NB4 (cell line): Measurements from ENCODE around the gene CCL7.
A peak's percentile ranks its signal among the peaks of the same experiment; 100 is the strongest.

ENCODE experiments used
- DNase-seq: peaks from one replicate; pipeline ENCODE4 v3.0.0; 2010; ENCODE audit warnings: low read depth
- H3K4me3 ChIP-seq: one replicate; pipeline ENCODE4 v1.5.1; 2011; ENCODE audit warnings: mild to moderate bottlenecking, low read depth, low read length, moderate library complexity
- MYC ChIP-seq: IDR thresholded peaks from 2 replicates; pipeline ENCODE4 v1.6.1; 2011; ENCODE audit warnings: low read depth, low read length
- POLR2A ChIP-seq: IDR thresholded peaks from 2 replicates; pipeline ENCODE4 v1.6.1; 2011; ENCODE audit warnings: mild to moderate bottlenecking; ENCODE audit not compliant: insufficient read length; ENCODE audit errors: extremely low read depth
- TF ChIP-seq, protein P1 (sequence below): IDR thresholded peaks from one replicate; pipeline ENCODE4 v1.5.1; 2012; ENCODE audit warnings: low read depth, low read length
- TF ChIP-seq, protein P2 (sequence below): IDR thresholded peaks from 2 replicates; pipeline ENCODE4 v1.6.1; 2011; ENCODE audit warnings: low read depth, low read length

CCL7 gene

DNA sequence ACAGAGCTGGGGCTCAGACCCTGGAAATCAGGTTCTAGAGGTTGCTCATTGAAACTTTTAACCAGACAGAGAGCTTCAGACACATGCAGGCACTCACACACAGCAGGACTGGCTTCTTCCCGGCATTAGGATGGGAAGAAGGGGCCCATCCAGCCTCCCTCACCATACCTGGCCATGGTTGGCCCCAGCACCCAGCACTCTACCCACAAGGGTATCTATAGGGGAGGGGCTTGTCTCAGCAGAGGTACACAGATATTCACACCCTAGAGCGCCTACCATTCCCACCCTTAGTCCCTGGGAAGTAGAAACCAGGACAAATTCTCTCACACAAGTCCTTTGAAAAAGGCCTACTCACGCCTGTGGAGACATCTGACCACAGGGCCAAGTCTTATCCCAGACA, 35.4 kb upstream of the CCL7 start:
- TF ChIP-seq, protein P1, sequence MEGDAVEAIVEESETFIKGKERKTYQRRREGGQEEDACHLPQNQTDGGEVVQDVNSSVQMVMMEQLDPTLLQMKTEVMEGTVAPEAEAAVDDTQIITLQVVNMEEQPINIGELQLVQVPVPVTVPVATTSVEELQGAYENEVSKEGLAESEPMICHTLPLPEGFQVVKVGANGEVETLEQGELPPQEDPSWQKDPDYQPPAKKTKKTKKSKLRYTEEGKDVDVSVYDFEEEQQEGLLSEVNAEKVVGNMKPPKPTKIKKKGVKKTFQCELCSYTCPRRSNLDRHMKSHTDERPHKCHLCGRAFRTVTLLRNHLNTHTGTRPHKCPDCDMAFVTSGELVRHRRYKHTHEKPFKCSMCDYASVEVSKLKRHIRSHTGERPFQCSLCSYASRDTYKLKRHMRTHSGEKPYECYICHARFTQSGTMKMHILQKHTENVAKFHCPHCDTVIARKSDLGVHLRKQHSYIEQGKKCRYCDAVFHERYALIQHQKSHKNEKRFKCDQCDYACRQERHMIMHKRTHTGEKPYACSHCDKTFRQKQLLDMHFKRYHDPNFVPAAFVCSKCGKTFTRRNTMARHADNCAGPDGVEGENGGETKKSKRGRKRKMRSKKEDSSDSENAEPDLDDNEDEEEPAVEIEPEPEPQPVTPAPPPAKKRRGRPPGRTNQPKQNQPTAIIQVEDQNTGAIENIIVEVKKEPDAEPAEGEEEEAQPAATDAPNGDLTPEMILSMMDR = no peak
- TF ChIP-seq, protein P2, sequence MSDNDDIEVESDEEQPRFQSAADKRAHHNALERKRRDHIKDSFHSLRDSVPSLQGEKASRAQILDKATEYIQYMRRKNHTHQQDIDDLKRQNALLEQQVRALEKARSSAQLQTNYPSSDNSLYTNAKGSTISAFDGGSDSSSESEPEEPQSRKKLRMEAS = no peak
- no peak for TF ChIP-seq MYC
- no peak for TF ChIP-seq POLR2A
- no peak for DNase-seq
- no peak overlapping the region for H3K4me3 ChIP-seq

DNA sequence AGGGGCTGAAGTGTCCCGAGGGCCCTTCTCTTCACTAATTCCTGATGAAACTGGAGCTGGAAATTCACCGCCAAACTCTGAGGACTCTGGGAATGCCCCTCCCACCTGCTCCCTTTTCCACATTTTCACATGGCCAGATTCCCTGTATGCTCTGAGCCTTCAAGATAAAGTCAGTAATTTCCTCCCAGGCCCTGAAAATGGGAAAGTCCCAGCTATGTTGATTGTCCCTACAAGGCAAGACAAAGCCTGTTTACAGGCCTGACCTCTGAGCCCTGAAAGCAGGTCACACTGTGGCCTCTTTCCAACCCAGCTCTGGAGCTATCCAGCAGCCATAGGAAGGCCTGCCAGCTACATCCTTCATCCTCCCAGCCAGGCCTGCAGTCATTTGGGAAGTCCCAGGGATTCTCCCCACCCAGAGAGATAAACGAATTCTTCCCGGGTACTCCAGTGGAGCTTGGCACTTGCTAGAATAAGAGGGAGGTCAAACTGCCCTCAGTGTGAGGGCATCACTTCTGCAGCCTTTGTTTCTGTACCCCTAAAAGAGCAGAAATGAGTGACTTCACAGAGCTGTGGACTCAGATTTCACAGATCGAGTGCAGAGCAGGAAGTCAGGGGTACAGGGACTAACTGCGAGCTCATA, 34.5 kb upstream of the CCL7 start:
- H3K4me3 ChIP-seq = no peak overlapping the region
- peak; percentile 29 for DNase-seq
- TF ChIP-seq, protein P1 = no peak
- TF ChIP-seq POLR2A (no peak), MYC (no peak)
- TF ChIP-seq, protein P2 = no peak

DNA sequence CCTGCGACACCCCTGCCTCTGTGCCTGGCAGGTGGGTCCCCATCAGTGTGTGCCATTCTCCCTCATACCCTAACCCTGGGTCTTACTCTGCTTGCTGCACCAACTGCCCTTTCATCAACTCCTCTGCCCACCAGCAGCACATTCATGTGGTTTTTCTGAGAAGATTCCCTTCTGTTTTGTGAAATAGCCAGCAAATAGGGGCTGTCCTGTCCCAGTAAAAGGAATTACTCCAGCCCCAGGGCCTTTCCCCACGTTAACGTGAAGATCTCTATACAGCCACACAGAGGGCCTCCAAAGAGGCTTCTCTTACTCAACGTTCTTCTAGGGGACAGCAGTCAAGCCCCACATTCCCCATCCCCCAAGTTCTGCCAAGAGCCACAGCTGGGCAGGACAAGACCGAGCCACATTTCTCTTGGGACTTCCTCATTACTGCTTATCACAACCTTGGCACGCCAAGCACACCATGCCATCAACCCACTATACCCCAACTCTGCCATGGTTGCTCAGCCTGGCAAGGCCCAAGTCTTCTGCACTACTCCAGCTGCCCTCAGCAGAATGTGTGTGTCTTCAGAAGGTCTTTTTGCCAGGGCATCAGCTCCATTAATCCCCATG, 33.6 kb upstream of the CCL7 start:
- H3K4me3 ChIP-seq = no peak overlapping the region
- DNase-seq = peak; percentile 94
- TF ChIP-seq MYC = no peak
- no peak for TF ChIP-seq POLR2A
- TF ChIP-seq, protein P2 = no peak
- TF ChIP-seq, protein P1 = no peak

DNA sequence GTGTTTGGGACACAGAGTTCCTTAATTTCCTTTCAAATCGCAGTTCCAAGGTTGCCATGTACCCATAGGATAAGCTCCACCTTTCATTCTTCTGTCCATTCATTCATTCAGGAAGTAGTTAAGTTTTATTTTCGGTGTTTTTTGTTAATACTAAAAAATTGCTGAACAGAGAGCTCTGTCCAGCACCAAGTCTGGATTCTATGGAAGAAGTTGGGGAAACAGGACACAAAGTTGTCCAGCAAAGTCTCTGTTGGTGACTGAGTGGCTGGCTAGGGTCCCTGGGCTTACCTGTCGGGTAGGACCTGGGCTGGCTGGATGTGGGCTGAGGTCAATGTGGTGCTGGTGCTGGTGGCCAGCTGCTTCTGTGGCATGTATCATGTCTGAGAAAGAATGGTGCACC, 32.6 kb upstream of the CCL7 start:
- H3K4me3 ChIP-seq = no peak overlapping the region
- no peak for DNase-seq
- TF ChIP-seq, protein P1 = no peak
- TF ChIP-seq POLR2A = no peak
- no peak for TF ChIP-seq MYC
- TF ChIP-seq, protein P2 = no peak

DNA sequence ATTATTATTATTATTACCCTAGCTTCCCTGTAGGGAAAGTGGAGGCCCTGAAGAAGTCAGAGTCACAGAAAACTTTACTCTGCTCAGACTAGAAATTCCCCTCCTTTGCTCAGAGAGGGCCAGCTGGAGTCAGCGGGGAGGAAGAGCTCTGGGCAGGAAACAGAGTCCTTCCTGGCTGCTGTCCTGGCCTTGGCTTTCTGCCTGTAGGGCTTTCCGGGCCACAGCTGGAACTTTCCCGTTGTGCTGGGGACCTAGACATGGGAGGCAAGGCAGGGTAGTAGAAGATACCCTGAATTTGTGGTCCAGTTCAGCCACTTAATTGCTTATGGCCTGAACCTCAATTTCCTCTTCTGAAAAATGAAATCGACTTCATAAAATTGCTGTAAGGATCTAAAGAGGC, 29.0 kb upstream of the CCL7 start:
- TF ChIP-seq MYC (no peak), POLR2A (no peak)
- TF ChIP-seq, protein P2 = no peak
- TF ChIP-seq, protein P1 = no peak
- no peak overlapping the region for H3K4me3 ChIP-seq
- peak; percentile 60 for DNase-seq
